GM12874 (cell line): ENCODE measurements around the gene CCDC157.

Experiments used
- TF ChIP-seq, protein P1 (sequence below): IDR thresholded peaks from 2 replicates; pipeline ENCODE4 v1.5.1; 2011; ENCODE audit warnings: low read depth, mild to moderate bottlenecking, control low read depth, low read length, moderate library complexity; ENCODE audit not compliant: insufficient read depth

CCDC157 gene

DNA sequence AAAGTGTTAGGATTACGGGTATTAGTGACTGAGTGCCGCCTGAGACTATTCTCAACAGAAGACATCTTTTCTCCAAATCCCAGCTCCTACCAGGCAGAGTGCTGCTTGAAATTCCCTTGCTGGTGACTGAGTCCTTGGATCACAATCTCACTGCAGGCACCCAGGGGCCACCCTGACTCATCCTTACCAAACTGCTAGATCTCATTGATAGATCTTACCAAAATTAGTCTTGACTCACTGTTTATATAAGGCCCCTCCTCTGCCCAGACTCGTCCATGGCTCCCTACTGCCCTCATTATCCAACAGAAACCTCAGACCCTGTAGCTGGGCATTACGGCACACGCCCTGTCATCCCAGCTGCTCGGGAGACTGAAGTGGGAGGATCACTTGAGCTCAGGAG lies 44.8 kb upstream of the CCDC157 start:
- TF ChIP-seq, protein P1, sequence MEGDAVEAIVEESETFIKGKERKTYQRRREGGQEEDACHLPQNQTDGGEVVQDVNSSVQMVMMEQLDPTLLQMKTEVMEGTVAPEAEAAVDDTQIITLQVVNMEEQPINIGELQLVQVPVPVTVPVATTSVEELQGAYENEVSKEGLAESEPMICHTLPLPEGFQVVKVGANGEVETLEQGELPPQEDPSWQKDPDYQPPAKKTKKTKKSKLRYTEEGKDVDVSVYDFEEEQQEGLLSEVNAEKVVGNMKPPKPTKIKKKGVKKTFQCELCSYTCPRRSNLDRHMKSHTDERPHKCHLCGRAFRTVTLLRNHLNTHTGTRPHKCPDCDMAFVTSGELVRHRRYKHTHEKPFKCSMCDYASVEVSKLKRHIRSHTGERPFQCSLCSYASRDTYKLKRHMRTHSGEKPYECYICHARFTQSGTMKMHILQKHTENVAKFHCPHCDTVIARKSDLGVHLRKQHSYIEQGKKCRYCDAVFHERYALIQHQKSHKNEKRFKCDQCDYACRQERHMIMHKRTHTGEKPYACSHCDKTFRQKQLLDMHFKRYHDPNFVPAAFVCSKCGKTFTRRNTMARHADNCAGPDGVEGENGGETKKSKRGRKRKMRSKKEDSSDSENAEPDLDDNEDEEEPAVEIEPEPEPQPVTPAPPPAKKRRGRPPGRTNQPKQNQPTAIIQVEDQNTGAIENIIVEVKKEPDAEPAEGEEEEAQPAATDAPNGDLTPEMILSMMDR, result no peak

DNA sequence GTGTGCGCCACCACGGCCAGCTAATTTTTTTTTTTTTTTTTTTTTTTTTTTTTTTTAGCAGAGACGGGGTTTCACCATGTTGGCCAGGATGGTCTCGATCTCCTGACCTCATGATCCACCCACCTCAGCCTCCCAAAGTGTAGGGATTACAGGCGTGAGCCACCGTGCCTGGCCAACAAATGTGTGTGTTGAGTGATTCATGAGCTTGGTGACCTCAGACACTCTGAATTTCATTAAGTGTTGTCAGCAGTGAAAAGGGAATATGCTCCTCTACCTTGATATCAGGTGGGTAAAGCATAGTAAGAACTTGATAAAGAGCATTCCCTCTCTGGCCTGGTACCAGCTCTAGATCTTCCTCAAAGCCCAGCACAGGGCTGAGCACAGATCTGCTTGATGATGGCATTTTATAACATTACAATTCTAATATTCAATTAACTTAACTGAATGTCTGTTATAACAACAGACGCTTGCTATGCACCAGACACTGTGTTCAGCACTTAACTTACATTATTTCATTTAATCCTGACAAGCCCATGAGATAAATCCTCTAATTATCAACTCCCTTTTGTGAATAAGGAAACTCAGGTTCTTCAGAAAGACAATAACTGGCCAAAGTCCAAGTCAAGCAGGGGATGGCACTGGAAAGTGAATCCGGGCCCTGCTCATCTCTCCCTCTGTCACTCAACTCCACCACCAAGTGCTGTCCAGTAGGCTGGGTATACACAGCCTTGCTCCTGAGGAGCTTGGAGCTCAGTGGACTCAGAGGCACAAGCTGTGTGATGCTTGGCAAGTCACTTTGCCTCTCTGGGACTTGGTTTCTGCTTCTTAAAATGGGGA lies 43.1 kb upstream of the CCDC157 start:
- TF ChIP-seq, protein P1, result no peak

DNA sequence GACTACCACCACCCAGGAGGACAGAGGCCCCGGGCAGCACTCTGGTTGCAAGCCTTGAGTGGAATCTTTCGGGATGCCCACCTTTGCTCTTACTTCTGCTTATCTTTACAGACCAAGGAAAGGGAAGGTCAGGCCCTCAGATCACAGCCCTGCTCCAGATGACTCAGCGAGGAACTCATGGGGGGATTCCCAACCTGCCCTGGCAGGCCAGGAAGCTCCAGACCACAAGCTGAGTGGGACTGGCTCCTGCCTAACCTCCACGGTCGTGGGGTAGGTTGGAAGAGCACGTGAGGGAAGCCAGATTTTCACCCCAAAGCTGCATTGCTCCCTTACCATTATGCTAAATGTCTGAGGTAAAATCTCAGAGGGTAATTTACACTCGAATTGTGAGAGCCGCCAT lies 41.9 kb upstream of the CCDC157 start:
- TF ChIP-seq, protein P1, result no peak

DNA sequence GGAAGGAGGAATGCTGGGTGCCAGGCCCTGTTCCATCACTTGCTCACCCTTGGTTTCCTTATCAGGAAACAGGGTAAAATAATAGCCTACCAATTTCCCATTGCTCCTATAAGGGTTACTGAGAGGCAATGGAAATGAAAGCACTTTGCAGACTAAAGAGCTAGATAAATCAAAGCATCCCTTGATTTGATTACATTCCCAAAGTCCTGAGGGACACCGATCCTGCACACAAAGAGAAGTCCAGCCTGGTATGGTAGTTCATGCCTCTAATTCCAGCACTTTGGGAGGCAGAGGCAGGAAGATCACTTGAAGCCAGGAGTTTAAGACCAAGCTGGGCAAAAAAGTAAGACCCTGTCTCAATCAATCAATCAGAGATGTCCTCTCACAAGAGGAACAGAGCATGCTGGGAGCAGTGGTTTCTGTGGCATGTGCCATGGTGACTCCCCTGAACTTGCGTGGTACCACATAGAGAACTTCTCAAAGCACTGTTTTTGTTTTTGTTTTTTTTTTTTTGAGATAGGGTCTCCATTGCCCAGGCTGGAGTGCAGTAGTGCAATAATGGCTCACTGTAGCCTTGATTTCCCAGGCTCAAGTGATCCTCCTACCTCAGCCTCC lies 40.7 kb upstream of the CCDC157 start:
- TF ChIP-seq, protein P1, result no peak

DNA sequence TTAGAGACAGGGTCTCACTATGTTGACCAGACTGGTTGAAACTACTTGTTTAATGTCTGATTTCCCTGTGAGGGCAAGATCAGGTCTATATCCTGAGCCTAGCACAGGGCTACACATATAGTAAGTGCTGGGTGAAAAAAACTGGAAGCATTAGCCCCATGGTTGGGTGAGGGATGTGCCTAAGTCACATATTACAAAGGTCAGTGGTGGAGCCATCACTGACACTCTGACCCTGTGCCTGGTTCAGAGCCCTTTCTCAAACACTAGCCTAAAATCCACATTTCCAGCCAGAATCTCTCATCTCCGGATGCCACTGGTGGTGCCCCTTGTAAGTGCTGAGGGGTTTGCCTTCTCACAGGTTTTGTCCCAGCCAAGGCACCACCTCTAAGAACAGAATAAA lies 39.0 kb upstream of the CCDC157 start:
- TF ChIP-seq, protein P1, result no peak

DNA sequence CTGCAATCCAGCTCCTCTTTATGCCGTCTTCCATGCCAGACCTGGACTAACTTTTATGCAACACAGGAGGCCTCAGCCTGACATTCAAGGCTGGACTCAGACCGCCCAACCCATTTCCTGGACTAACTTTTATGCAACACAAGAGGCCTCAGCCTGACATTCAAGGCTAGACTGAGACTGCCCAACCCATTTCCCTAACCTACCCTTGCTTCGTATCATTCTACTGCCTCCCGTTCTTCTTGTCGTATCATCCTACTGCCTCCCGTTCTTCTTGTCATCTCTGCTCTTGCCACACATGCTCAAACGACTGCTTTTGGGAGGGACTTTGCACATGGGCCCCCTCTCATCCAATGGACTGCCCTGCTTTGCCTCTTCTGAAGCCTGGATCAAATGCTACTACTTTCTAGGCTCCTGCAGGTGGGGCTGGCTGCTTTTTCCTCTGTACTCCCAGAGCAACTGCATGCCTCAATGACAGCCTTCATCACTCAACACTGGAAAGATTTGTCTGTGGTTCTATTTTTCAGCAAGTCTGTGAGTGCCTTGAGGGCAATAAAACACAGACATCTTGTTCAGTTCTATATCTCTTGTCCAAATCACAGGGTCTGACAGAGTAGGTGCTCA lies 37.9 kb upstream of the CCDC157 start:
- TF ChIP-seq, protein P1, result no peak

DNA sequence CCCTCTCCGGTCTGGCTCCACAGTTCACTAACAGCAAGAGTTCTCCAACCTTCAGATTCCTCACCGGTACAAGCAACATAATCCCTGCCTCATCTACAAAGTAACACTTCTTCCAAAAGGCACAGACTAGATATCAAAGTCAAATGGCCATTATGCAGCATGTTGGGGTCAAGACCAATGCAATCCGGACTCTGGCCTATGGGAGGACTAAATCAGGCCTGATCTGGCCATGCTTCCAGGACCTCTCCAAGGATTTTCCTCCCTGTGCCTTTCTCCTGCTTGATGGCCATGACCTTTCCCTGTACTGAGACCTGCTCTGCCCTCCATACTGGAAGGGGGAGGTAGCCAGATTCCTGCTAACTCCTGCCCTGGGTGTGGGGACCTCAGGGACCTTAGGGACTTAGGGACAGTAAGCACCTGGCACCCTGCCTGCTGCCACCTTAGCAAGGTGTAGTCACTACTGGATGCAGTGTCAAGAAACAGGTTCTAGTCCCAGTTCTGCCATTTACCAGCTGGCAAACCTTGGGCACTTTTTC lies 36.7 kb upstream of the CCDC157 start:
- TF ChIP-seq, protein P1, result no peak
